KMS-11 (cell line): ENCODE measurements around the gene PLCB4.

Experiments used
- H2AFZ ChIP-seq: fragments of 200-600 bp; sonication (generic); 2 replicates; pipeline ENCODE4 v1.6.1; 2016; ENCODE audit warnings: antibody characterized with exemption, mixed run types, low read depth
- H3K27ac ChIP-seq: fragments of 200-600 bp; sonication (generic); 2 replicates; pipeline ENCODE4 v1.6.1; 2016; ENCODE audit warnings: mild to moderate bottlenecking, mixed run types
- H3K27me3 ChIP-seq: fragments of 200-600 bp; sonication (generic); 2 replicates; pipeline ENCODE4 v1.6.1; 2017; ENCODE audit warnings: mild to moderate bottlenecking, low read depth, mixed run types, moderate library complexity; ENCODE audit not compliant: insufficient read depth
- H3K36me3 ChIP-seq: fragments of 200-600 bp; sonication (generic); 2 replicates; pipeline ENCODE4 v1.6.1; 2017; ENCODE audit warnings: mild to moderate bottlenecking, mixed run types; ENCODE audit not compliant: insufficient read depth
- H3K4me1 ChIP-seq: fragments of 200-600 bp; sonication (generic); 2 replicates; pipeline ENCODE4 v1.6.1; 2016; ENCODE audit warnings: mild to moderate bottlenecking, low read depth, mixed run types; ENCODE audit not compliant: poor library complexity, severe bottlenecking
- H3K4me2 ChIP-seq: fragments of 200-600 bp; sonication (generic); 2 replicates; pipeline ENCODE4 v1.7.0; 2016; ENCODE audit warnings: mild to moderate bottlenecking, mixed run types
- H3K4me3 ChIP-seq: fragments of 200-600 bp; sonication (generic); IDR thresholded peaks from 2 replicates; pipeline ENCODE4 v1.6.1; 2017; ENCODE audit warnings: low read depth, low read length, mixed read lengths; ENCODE audit not compliant: insufficient read depth
- H3K79me2 ChIP-seq: fragments of 200-600 bp; sonication (generic); 2 replicates; pipeline ENCODE4 v1.6.1; 2016; ENCODE audit warnings: low read depth, mixed run types; ENCODE audit not compliant: insufficient read depth
- H3K9ac ChIP-seq: fragments of 200-600 bp; sonication (generic); 2 replicates; pipeline ENCODE4 v1.6.1; 2016; ENCODE audit warnings: mild to moderate bottlenecking, mixed run types
- H4K20me1 ChIP-seq: fragments of 200-600 bp; sonication (generic); 2 replicates; pipeline ENCODE4 v1.6.1; 2016; ENCODE audit warnings: mild to moderate bottlenecking, mixed run types; ENCODE audit not compliant: insufficient read depth
- TF ChIP-seq, protein P1 (sequence below): fragments of 200-600 bp; sonication (generic); conservative IDR thresholded peaks from 2 replicates; pipeline ENCODE4 v1.6.1; 2017; ENCODE audit warnings: low read depth, mild to moderate bottlenecking, antibody characterized with exemption, low read length, moderate library complexity, mixed read lengths

PLCB4 gene

DNA sequence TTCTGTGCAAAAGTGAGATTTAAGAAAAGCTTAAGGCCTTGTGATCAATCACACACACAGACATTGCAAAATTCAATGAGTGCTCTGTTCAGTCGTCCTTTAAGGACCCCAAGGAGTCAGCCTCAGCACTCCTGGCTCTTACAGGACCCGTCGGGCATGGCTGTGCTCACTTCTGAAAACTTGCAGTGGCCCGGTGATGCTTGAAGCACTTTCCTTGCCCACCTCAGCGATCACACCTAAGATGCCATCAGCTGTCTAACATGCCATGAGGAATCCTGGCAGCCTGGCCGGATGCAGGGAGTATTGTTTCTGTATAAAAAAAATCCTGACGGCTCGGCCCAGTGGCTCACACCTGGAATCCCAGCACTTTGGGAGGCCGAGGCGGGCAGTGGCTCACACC, 344.1 kb downstream of the PLCB4 start:
- no peak overlapping the region for H2AFZ ChIP-seq
- TF ChIP-seq, protein P1, sequence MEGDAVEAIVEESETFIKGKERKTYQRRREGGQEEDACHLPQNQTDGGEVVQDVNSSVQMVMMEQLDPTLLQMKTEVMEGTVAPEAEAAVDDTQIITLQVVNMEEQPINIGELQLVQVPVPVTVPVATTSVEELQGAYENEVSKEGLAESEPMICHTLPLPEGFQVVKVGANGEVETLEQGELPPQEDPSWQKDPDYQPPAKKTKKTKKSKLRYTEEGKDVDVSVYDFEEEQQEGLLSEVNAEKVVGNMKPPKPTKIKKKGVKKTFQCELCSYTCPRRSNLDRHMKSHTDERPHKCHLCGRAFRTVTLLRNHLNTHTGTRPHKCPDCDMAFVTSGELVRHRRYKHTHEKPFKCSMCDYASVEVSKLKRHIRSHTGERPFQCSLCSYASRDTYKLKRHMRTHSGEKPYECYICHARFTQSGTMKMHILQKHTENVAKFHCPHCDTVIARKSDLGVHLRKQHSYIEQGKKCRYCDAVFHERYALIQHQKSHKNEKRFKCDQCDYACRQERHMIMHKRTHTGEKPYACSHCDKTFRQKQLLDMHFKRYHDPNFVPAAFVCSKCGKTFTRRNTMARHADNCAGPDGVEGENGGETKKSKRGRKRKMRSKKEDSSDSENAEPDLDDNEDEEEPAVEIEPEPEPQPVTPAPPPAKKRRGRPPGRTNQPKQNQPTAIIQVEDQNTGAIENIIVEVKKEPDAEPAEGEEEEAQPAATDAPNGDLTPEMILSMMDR: no peak
- no peaks in the 10 kb centered on the region for H3K79me2 ChIP-seq
- no peak overlapping the region for H3K4me2 ChIP-seq
- H3K27me3 ChIP-seq: no peaks in the 10 kb centered on the region
- H3K27ac ChIP-seq: no peak overlapping the region
- H3K9ac ChIP-seq: no peak overlapping the region
- no peaks in the 10 kb centered on the region for H4K20me1 ChIP-seq
- H3K36me3 ChIP-seq: no peaks in the 10 kb centered on the region
- peaks cover 15% of the 10 kb centered on the region for H3K4me1 ChIP-seq
- H3K4me3 ChIP-seq: no peak overlapping the region

GRCh38 chr20:9415426-9415825, 346.5 kb downstream of the PLCB4 start:
- no peak overlapping the region for H3K27ac ChIP-seq
- TF ChIP-seq, protein P1: no peak
- H3K4me1 ChIP-seq: peaks cover 7% of the 10 kb centered on the region
- no peak overlapping the region for H3K4me2 ChIP-seq
- no peak overlapping the region for H3K9ac ChIP-seq
- H3K27me3 ChIP-seq: no peaks in the 10 kb centered on the region
- no peaks in the 10 kb centered on the region for H4K20me1 ChIP-seq
- H3K36me3 ChIP-seq: no peaks in the 10 kb centered on the region
- no peak overlapping the region for H2AFZ ChIP-seq
- no peak overlapping the region for H3K4me3 ChIP-seq
- no peaks in the 10 kb centered on the region for H3K79me2 ChIP-seq

GRCh38 chr20:9416421-9416820, 347.5 kb downstream of the PLCB4 start:
- Histone ChIP-seq H3K36me3 (no peaks in the 10 kb centered on the region), H3K79me2 (no peaks in the 10 kb centered on the region), H3K9ac (no peak overlapping the region), H2AFZ (no peak overlapping the region), H3K4me1 (peaks cover 5% of the 10 kb centered on the region), H3K4me3 (no peak overlapping the region), H3K4me2 (no peak overlapping the region), H3K27ac (no peak overlapping the region), H4K20me1 (no peaks in the 10 kb centered on the region), H3K27me3 (no peaks in the 10 kb centered on the region)
- TF ChIP-seq, protein P1: no peak

GRCh38 chr20:9417665-9418064, 348.8 kb downstream of the PLCB4 start:
- no peaks in the 10 kb centered on the region for H4K20me1 ChIP-seq
- H3K4me1 ChIP-seq: no peaks in the 10 kb centered on the region
- TF ChIP-seq, protein P1: no peak

More at GRCh38 chr20:9417665-9418064, 348.8 kb downstream of the PLCB4 start:
- H3K27ac ChIP-seq: no peak overlapping the region
- H3K9ac ChIP-seq: no peak overlapping the region
- no peak overlapping the region for H3K4me2 ChIP-seq
- no peaks in the 10 kb centered on the region for H3K79me2 ChIP-seq
- no peak overlapping the region for H3K4me3 ChIP-seq
- no peaks in the 10 kb centered on the region for H3K36me3 ChIP-seq
- no peak overlapping the region for H2AFZ ChIP-seq
- H3K27me3 ChIP-seq: no peaks in the 10 kb centered on the region
